ENCODE data around the gene CRHR1.

DNA sequence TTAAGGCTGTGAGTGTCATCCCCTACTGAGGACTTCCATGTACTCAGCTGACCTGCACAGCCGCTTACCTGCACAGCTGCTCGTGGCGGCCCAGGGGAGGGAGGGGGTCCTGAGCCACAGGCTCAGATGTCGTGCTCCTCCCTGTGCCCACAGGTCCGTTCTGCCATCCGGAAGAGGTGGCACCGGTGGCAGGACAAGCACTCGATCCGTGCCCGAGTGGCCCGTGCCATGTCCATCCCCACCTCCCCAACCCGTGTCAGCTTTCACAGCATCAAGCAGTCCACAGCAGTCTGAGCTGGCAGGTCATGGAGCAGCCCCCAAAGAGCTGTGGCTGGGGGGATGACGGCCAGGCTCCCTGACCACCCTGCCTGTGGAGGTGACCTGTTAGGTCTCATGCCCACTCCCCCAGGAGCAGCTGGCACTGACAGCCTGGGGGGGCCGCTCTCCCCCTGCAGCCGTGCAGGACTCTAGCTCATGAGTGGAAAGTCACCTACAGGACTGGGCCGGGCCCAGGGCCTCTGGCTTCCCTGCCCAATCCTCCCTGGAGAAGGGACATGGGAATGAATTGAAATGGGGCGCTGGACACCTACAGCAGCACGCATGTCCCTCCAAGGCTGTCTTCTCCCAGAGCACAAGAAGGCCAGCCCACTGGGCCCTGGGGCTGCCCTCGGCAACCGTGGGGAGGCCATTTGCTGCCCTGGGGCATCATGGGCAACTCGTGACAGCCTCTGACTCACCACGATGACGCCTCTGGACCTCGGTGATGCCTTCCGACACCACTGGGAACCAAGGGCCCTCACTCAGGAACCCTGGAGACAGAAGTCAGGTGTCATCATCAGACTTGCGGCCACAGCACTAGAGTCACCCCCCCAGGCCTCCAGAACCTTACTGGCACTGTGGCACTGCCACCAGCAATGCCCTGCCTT is 50.6 kb downstream of the CRHR1 start:
- TF ChIP-seq, protein P1, sequence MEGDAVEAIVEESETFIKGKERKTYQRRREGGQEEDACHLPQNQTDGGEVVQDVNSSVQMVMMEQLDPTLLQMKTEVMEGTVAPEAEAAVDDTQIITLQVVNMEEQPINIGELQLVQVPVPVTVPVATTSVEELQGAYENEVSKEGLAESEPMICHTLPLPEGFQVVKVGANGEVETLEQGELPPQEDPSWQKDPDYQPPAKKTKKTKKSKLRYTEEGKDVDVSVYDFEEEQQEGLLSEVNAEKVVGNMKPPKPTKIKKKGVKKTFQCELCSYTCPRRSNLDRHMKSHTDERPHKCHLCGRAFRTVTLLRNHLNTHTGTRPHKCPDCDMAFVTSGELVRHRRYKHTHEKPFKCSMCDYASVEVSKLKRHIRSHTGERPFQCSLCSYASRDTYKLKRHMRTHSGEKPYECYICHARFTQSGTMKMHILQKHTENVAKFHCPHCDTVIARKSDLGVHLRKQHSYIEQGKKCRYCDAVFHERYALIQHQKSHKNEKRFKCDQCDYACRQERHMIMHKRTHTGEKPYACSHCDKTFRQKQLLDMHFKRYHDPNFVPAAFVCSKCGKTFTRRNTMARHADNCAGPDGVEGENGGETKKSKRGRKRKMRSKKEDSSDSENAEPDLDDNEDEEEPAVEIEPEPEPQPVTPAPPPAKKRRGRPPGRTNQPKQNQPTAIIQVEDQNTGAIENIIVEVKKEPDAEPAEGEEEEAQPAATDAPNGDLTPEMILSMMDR (conservative IDR thresholded peaks at IDR 0.05 in 1 of 2, IDR thresholded peaks at IDR 0.05 in 1 of 2; ENCODE audit: extremely low read depth in 1 of 2, insufficient read depth in 1 of 2, low read depth in 1 of 2, low read length in 2 of 2), result no peak
- no peak for TF ChIP-seq EZH2 (IDR thresholded peaks at IDR 0.05; ENCODE audit: borderline replicate concordance, low read length)

Data from mammary epithelial cell (primary cell).